NCI-H187 (cell line): ENCODE data around the gene TMEFF2.
A peak's percentile ranks its signal among the peaks of the same experiment; 100 is the strongest.
"Not testable (repeated sequence)": the region's sequence is repeated elsewhere in the genome, so short reads cannot be mapped to it uniquely, and the experiment has no call there.

ENCODE experiments used
- DNase-seq, 2 experiments: peaks; one replicate each; lab custom pipeline; 2025; lab: John Stamatoyannopoulos, UW

The TMEFF2 gene

GRCh38 chr2:192183296-192183695, 11.4 kb downstream of the TMEFF2 start:
- DNase-seq: no peak

- DNase-seq: no peak
These were observed 27.8 kb downstream of the TMEFF2 start for GRCh38 chr2:192166946-192167345.

- no peak for DNase-seq
These were observed 28.9 kb downstream of the TMEFF2 start for GRCh38 chr2:192165842-192166241.

- DNase-seq: peak in 1 of 2 experiments; percentile 0
These were observed 32.2 kb downstream of the TMEFF2 start for GRCh38 chr2:192162392-192163042.

GRCh38 chr2:192161656-192162290, 33.0 kb downstream of the TMEFF2 start:
- no peak for DNase-seq

- DNase-seq: no peak
These were observed 35.0 kb downstream of the TMEFF2 start for GRCh38 chr2:192159736-192160135.

- no peak for DNase-seq
These were observed 35.5 kb downstream of the TMEFF2 start for GRCh38 chr2:192159208-192159607.

- no peak for DNase-seq
These were observed 37.0 kb downstream of the TMEFF2 start for GRCh38 chr2:192157776-192158175.

- no peak for DNase-seq
These were observed 39.1 kb downstream of the TMEFF2 start for GRCh38 chr2:192155511-192156118.

GRCh38 chr2:192153561-192153960, 41.2 kb downstream of the TMEFF2 start:
- no peak for DNase-seq

- peak; percentile 36 to 82 for DNase-seq
These were observed 42.9 kb downstream of the TMEFF2 start for GRCh38 chr2:192151853-192152252.

- no peak for DNase-seq
These were observed 44.6 kb downstream of the TMEFF2 start for GRCh38 chr2:192150166-192150565.

- no peak for DNase-seq
These were observed 46.0 kb downstream of the TMEFF2 start for GRCh38 chr2:192148620-192149321.

GRCh38 chr2:192148241-192148619, 46.5 kb downstream of the TMEFF2 start:
- no peak for DNase-seq

GRCh38 chr2:192146069-192147015, 48.4 kb downstream of the TMEFF2 start:
- no peak for DNase-seq

GRCh38 chr2:192145496-192145895, 49.2 kb downstream of the TMEFF2 start:
- no peak for DNase-seq

GRCh38 chr2:192140236-192140839, 54.4 kb downstream of the TMEFF2 start:
- no peak for DNase-seq

- no peak for DNase-seq
These were observed 54.9 kb downstream of the TMEFF2 start for GRCh38 chr2:192139813-192140212.

GRCh38 chr2:192137451-192137850, 57.3 kb downstream of the TMEFF2 start:
- DNase-seq: no peak

- DNase-seq: not testable (repeated sequence)
These were observed 62.1 kb downstream of the TMEFF2 start for GRCh38 chr2:192132604-192133003.

- DNase-seq: not testable (repeated sequence)
These were observed 64.4 kb downstream of the TMEFF2 start for GRCh38 chr2:192130312-192130711.
